Common myeloid progenitor, CD34-positive (primary cell): Measurements from ENCODE around the gene TET3. TPM values are rescaled to one million over a fixed set of nuclear protein-coding genes. Genes with fewer than 3 reads are reported as not detected.

Source experiments
- CTCF ChIA-PET: fragments of 350-600 bp; sonication (Branson Sonifier 250); formaldehyde crosslinking; loops from one replicate; lab custom pipeline; 2021; ENCODE audit warnings: antibody characterized with exemption; lab: Charles Lee
- POLR2A ChIA-PET: fragments of 350-600 bp; sonication (Branson Sonifier 250); formaldehyde crosslinking; loops from one replicate; lab custom pipeline; 2021; ENCODE audit warnings: antibody characterized with exemption; lab: Charles Lee
- DNase-seq, 3 donors: peaks; one replicate each; pipeline versions ENCODE4 v3.0.0 to v3.0.0-alpha.2; 2013
- H3K27ac ChIP-seq, 2 experiments: 1 replicate in 1 of 2; 2 replicates in 1 of 2; pipeline ENCODE4 v1.7.0; 2013; ENCODE audit warnings: inconsistent platforms in 2 of 2, low read length in 2 of 2, mild to moderate bottlenecking in 2 of 2, low read depth in 1 of 2, moderate library complexity in 1 of 2; ENCODE audit not compliant: severe bottlenecking in 2 of 2, insufficient read depth in 1 of 2, poor library complexity in 1 of 2
- H3K27me3 ChIP-seq, 5 experiments: replicated peaks in 2 of 5; 1 replicate in 3 of 5; 2 replicates in 2 of 5; pipeline versions ENCODE4 v1.6.1 to v1.7.0; 2013; ENCODE audit warnings: low read length in 4 of 5, mild to moderate bottlenecking in 2 of 5, moderate library complexity in 2 of 5, inconsistent platforms in 1 of 5; ENCODE audit not compliant: insufficient read depth in 5 of 5, control insufficient read depth in 4 of 5
- H3K36me3 ChIP-seq, 4 experiments: 1 replicate in 2 of 4; 2 replicates in 2 of 4; pipeline versions ENCODE4 v1.6.1 to v1.7.0; 2013; ENCODE audit warnings: low read length in 3 of 4, control low read depth in 1 of 4, mild to moderate bottlenecking in 1 of 4; ENCODE audit not compliant: control insufficient read depth in 4 of 4, insufficient read depth in 4 of 4
- H3K4me1 ChIP-seq, 4 experiments: 1 replicate in 3 of 4; 2 replicates in 1 of 4; pipeline versions ENCODE4 v1.6.1 to v1.7.1; 2013; ENCODE audit warnings: low read length in 3 of 4, mild to moderate bottlenecking in 3 of 4, control low read depth in 1 of 4, inconsistent platforms in 1 of 4, moderate library complexity in 1 of 4; ENCODE audit not compliant: control insufficient read depth in 4 of 4, insufficient read depth in 4 of 4; ENCODE audit errors: control extremely low read depth in 1 of 4
- H3K4me3 ChIP-seq, 7 experiments: 1 replicate in 4 of 7; 2 replicates in 3 of 7; pipeline versions ENCODE4 v1.5.1 to v1.7.0; 2013; ENCODE audit warnings: mild to moderate bottlenecking in 7 of 7, low read length in 6 of 7, moderate library complexity in 6 of 7, inconsistent platforms in 2 of 7, low read depth in 2 of 7, control low read depth in 1 of 7; ENCODE audit not compliant: insufficient read depth in 4 of 7, control insufficient read depth in 1 of 7; ENCODE audit errors: extremely low read depth in 1 of 7
- H3K9me3 ChIP-seq, 5 experiments: 1 replicate in 4 of 5; 2 replicates in 1 of 5; pipeline versions ENCODE4 v1.6.1 to v1.7.1; 2013; ENCODE audit warnings: low read length in 4 of 5, mild to moderate bottlenecking in 2 of 5, inconsistent platforms in 1 of 5, low read depth in 1 of 5, moderate library complexity in 1 of 5; ENCODE audit not compliant: control insufficient read depth in 4 of 5, insufficient read depth in 2 of 5; ENCODE audit errors: control extremely low read depth in 1 of 5
- WGBS: methylation state at CpG from one replicate; pipeline ENCODE4 v1.1.5; 2013; ENCODE audit not compliant: insufficient coverage; 5-methylcytosine and 5-hydroxymethylcytosine counted together
- polyA plus RNA-seq: library from polyadenylated mRNA; unstranded; fragments of 120-200 nt; gene quantifications from one replicate; pipeline ENCODE4 v1.2.1, GENCODE V29; 2013

The TET3 gene
- polyA plus RNA-seq = 12.1 TPM

GRCh38 chr2:73984203-73984921 is at the start of gene TET3:
Gene TET3, plus strand, starts transcription at chr2:73984910. Its CDS starts 1,494 bp downstream, at chr2:73986404.
- POLR2A ChIA-PET = no interaction called here
- CTCF ChIA-PET = interaction anchor here (1.3 kb wide), 1 partner anchor 46 kb away, joined by 3 read pairs; no protein-coding TSS in a partner anchor
- no peaks in the 10 kb centered on the region for H3K9me3 ChIP-seq
- peak within 1 kb of the TSS in 1 of 2 experiments; percentile 74 for H3K27ac ChIP-seq
- DNase-seq = no peak
- peaks cover 27 to 84% (median 69%) of the 10 kb centered on the region in 4 experiments for H3K4me1 ChIP-seq
- no peaks in the 10 kb centered on the region for H3K27me3 ChIP-seq
- peak within 1 kb of the TSS; percentile 36 to 80 (median 73) for H3K4me3 ChIP-seq
- peaks cover 0 to 29% (median 5%) of the 10 kb centered on the region in 4 experiments for H3K36me3 ChIP-seq
- under 1% methylated on average over 50 of the region's 85 CpGs for WGBS

DNA sequence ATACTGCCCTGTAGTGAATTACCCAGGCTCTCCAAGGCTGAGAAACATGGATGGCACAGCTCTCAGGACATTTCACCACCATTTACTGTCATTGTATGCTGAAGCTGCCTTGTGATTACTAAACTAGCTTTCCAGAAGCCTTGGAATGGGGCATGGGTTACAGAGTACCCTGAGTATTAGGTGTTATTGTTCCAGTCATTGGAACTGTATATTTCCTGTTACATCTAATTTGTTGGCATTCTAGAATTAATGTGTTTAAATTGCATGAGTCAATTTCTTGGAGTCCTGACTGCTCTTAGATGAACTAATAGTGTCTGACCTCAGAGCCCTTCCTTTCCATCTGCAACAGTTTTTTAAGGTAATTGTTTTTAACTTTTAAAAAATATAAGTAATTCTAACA is 49.1 kb upstream of the TET3 start:
- CTCF ChIA-PET = interaction anchor here (4.3 kb wide), 1 partner anchor 53 kb away, joined by 27 read pairs; no protein-coding TSS in a partner anchor
- POLR2A ChIA-PET = no interaction called here
- Histone ChIP-seq H3K36me3 (peaks cover 11 to 40% (median 26%) of the 10 kb centered on the region in 4 experiments), H3K27me3 (no peaks in the 10 kb centered on the region), H3K27ac (no peak overlapping the region), H3K9me3 (no peaks in the 10 kb centered on the region), H3K4me1 (peaks cover 0 to 4% (median 2%) of the 10 kb centered on the region in 4 experiments), H3K4me3 (no peak overlapping the region)
- DNase-seq = no peak

DNA sequence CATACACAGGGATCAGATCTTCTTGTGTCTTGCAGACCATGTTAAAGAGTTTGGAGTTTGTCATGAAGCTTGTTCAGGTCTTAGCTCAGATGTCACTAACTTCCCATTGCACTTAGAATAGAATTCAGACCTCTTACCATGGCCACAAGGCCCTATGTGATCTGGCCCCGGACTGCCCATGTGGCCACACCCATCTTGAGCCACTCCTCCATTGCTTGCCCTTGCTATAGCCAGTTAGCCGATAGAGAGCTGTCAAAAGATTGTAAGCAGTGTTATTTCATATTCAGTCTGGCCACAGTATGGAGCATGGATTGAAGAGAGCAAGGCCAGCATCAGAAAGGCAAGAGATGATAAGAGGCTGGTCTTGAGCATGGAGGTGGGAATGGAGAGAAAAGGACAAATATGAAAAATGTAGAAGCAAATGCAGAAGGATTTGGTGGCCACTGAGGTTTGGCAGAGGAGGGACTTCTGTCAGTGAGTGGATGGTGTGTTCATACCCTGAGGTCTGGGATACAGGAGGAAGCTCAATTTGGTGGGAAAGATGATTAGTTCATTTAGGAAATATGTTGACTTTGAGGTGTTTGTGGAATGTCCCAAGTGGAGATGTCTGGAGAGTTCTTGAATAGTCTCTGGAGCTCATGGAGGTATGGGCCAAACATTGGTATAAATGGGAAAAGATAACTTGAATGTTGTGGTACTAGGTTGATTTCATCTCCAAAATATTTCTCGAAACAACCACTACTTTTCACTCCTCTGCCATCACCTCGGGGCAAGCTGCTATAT is 47.4 kb upstream of the TET3 start:
- H3K36me3 ChIP-seq = peaks cover 7 to 35% (median 27%) of the 10 kb centered on the region in 4 experiments
- no peak overlapping the region for H3K27ac ChIP-seq
- ChIA-PET POLR2A (interaction anchor here (0.5 kb wide), 1 partner anchor 143 kb away, joined by 5 read pairs; no protein-coding TSS in a partner anchor), CTCF (interaction anchor here (0.9 to 4.3 kb wide), 8 partner anchors 10 to 210 kb away, joined by 3 to 27 read pairs (median 4); partner anchors contain the start of genes BOLA3 and DGUOK)
- H3K9me3 ChIP-seq = no peaks in the 10 kb centered on the region
- no peaks in the 10 kb centered on the region for H3K27me3 ChIP-seq
- WGBS = 93% methylated on average over 2 of the region's 4 CpGs
- H3K4me3 ChIP-seq = no peak overlapping the region
- peaks cover 0 to 4% (median 2%) of the 10 kb centered on the region in 4 experiments for H3K4me1 ChIP-seq
- no peak for DNase-seq

DNA sequence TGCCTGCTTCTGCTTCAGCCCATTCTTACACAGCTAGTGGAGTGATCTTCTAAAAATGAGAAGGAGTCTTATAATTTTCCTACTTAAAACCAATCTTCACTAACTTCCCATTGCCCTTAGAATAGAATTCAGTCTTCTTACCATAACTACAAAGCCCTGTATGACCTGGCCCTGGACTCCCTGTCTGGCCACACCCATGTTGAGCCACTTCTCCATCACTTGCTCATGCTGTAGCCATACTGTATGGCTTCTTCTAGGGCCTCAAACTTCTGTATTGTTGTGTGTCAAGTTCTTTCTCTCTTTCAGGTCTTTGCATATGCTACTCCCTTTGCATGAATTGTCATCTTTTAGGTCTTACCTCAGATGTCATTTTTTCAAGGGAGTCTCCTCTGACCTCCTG is 46.8 kb upstream of the TET3 start:
- H3K4me3 ChIP-seq = no peak overlapping the region
- no peak overlapping the region for H3K27ac ChIP-seq
- ChIA-PET CTCF (interaction anchor here (0.9 to 4.3 kb wide), 6 partner anchors 9 to 318 kb away, joined by 4 to 27 read pairs (median 5); partner anchors contain the start of gene DGUOK), POLR2A (interaction anchor here (0.6 kb wide), 1 partner anchor 209 kb away, joined by 3 read pairs; no protein-coding TSS in a partner anchor)
- no peak for DNase-seq
- no peaks in the 10 kb centered on the region for H3K27me3 ChIP-seq
- H3K36me3 ChIP-seq = peaks cover 5 to 30% (median 25%) of the 10 kb centered on the region in 4 experiments
- H3K4me1 ChIP-seq = peaks cover 0 to 4% (median 2%) of the 10 kb centered on the region in 4 experiments
- H3K9me3 ChIP-seq = no peaks in the 10 kb centered on the region

DNA sequence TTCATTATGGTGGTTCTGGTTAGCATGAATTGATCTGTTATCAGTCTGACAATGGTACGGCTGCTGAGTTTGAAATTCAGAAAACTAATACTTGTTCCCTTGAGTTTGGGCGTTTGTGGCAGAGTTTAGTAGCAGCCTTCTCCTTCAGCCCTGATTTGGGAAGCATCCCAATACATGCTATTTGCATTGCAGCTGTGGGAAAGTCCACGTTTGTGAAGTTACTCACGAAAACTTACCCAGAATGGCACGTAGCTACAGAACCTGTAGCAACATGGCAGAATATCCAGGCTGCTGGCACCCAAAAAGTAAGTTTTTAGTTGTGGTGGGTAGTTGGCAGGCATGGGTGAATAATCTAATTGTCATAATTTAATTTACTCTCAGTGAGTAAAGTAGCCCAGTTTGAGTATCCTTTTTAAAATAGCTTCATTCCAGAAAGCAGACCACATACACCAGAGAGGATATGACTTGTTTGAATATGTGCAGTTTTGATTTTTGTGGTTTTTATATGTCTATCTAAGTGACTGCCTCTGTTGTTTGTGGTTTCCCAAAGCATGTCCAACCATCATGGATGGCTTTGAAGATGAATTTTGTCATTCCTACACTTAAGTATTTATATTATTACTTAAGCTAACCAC is 45.9 kb upstream of the TET3 start:
- Histone ChIP-seq H3K27ac (no peak overlapping the region), H3K36me3 (peaks cover 5 to 31% (median 21%) of the 10 kb centered on the region in 4 experiments), H3K27me3 (no peaks in the 10 kb centered on the region), H3K9me3 (no peaks in the 10 kb centered on the region), H3K4me1 (peaks cover 0 to 4% (median 2%) of the 10 kb centered on the region in 4 experiments), H3K4me3 (no peak overlapping the region)
- WGBS = 100% methylated on average over 2 of the region's 5 CpGs
- ChIA-PET POLR2A (no interaction called here), CTCF (interaction anchor here (0.6 to 4.3 kb wide), 16 partner anchors 8 to 319 kb away, joined by 3 to 27 read pairs (median 4); partner anchors contain the start of gene DGUOK)
- peak in 2 of 3 donors; percentile 9 to 28 for DNase-seq

- peak; percentile 66 to 80 (median 76) for DNase-seq
- WGBS = 70% methylated on average over 2 of the region's 2 CpGs
- H3K27ac ChIP-seq = no peak overlapping the region
- peaks cover 0 to 4% (median 2%) of the 10 kb centered on the region in 4 experiments for H3K4me1 ChIP-seq
- H3K4me3 ChIP-seq = no peak overlapping the region
- H3K36me3 ChIP-seq = peaks cover 5 to 33% (median 23%) of the 10 kb centered on the region in 4 experiments
- no peaks in the 10 kb centered on the region for H3K27me3 ChIP-seq
- H3K9me3 ChIP-seq = no peaks in the 10 kb centered on the region
- POLR2A ChIA-PET = no interaction called here
- CTCF ChIA-PET = interaction anchor here (0.6 to 4.3 kb wide), 13 partner anchors 10 to 269 kb away, joined by 3 to 27 read pairs (median 4); partner anchors contain the start of gene DGUOK
These were observed 45.3 kb upstream of the TET3 start for GRCh38 chr2:73939419-73939818.
